ENCODE results near the gene LRRTM2.

DNA sequence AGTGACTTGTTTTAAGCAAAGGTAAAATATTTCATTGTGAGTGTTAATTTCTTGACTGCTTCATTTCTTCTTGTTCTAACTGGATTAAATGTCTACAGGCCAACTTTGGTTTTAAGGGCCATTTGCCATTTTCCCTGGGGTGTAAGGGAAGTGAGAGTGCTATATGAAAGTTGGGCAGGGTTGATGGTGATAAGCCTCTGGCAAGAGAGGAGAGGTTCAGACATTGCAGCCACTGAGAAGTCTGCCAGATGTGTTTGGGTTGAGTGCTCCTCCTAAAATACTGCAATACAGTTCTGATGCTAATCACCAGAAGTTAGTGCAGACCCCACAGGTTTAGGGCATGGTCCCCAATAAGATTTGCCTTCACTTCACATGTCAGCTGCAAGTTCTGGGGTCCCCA, 14.9 kb upstream of the LRRTM2 start:
- TF ChIP-seq CEBPB (IDR thresholded peaks at IDR 0.05; ENCODE audit: low read depth, low read length): no peak
- TF ChIP-seq, protein P1, sequence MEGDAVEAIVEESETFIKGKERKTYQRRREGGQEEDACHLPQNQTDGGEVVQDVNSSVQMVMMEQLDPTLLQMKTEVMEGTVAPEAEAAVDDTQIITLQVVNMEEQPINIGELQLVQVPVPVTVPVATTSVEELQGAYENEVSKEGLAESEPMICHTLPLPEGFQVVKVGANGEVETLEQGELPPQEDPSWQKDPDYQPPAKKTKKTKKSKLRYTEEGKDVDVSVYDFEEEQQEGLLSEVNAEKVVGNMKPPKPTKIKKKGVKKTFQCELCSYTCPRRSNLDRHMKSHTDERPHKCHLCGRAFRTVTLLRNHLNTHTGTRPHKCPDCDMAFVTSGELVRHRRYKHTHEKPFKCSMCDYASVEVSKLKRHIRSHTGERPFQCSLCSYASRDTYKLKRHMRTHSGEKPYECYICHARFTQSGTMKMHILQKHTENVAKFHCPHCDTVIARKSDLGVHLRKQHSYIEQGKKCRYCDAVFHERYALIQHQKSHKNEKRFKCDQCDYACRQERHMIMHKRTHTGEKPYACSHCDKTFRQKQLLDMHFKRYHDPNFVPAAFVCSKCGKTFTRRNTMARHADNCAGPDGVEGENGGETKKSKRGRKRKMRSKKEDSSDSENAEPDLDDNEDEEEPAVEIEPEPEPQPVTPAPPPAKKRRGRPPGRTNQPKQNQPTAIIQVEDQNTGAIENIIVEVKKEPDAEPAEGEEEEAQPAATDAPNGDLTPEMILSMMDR (conservative IDR thresholded peaks at IDR 0.05; ENCODE audit: low read depth, low read length): no peak
- no peak for TF ChIP-seq RCOR1 (IDR thresholded peaks at IDR 0.05; ENCODE audit: insufficient replicate concordance, low read length)
- TF ChIP-seq POLR2A (IDR thresholded peaks at IDR 0.05; ENCODE audit: low read depth, low read length): no peak
- no peak for TF ChIP-seq USF2 (IDR thresholded peaks at IDR 0.05; ENCODE audit: low read depth, low read length)
- TF ChIP-seq, protein P2, sequence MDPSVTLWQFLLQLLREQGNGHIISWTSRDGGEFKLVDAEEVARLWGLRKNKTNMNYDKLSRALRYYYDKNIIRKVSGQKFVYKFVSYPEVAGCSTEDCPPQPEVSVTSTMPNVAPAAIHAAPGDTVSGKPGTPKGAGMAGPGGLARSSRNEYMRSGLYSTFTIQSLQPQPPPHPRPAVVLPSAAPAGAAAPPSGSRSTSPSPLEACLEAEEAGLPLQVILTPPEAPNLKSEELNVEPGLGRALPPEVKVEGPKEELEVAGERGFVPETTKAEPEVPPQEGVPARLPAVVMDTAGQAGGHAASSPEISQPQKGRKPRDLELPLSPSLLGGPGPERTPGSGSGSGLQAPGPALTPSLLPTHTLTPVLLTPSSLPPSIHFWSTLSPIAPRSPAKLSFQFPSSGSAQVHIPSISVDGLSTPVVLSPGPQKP (IDR thresholded peaks at IDR 0.05; ENCODE audit: borderline replicate concordance, low read depth, low read length): no peak
- no peak for TF ChIP-seq NFE2L2 (IDR thresholded peaks at IDR 0.05; ENCODE audit: low read depth, low read length)
- no peak for TF ChIP-seq SMC3 (IDR thresholded peaks at IDR 0.05; ENCODE audit: low read depth, low read length)
- no peak for TF ChIP-seq RAD21 (IDR thresholded peaks at IDR 0.05; ENCODE audit: low read length)
